Ovary (tissue), 3 donors: ENCODE measurements around the gene ING1.

ENCODE experiments used
- POLR2A ChIP-seq: fragments of 450-650 bp; IDR thresholded peaks from one replicate; pipeline ENCODE4 v1.6.1; 2017; ENCODE audit warnings: antibody characterized with exemption, mild to moderate bottlenecking, moderate library complexity
- TF ChIP-seq, protein P1 (sequence below), 3 donors: fragments of 450-650 bp in 2 of 3; fragments of 200-600 bp in 1 of 3; IDR thresholded peaks; one replicate each; pipeline versions ENCODE4 v1.5.1 to v1.8.0; 2016 to 2022; ENCODE audit warnings: antibody characterized with exemption in 3 of 3, mild to moderate bottlenecking in 1 of 3
- donor health status: DM: no; HTN: no; CAD: no.

DNA sequence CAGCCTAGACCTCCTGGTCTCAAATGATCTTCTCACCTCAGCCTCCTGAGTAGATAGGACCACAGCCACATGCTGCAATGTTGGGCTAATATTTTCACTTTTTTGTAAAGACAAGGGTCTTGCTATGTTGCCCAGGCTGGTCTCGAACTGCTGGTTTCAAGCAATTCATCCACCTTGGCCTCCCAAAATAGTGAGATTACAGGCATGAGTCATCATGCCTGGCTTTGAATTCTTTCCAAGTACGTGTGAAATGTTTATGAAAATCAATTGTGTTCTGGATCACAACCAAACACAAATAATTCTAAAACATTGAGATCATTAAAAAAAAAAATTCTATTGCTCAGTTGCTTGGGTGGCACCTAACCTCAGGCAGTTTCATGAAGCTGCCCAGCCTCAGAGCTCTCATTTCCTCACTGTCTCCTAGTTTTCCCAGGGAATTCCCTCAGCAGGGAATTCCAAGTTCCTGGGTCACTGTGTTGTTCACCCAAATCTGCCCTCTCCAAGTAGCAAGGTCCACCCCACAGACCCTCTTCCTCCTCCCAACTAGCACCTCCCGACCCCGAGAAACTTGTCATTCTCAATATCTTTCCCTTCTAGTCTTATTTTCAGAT is 44.8 kb downstream of the ING1 start:
- TF ChIP-seq, protein P1, sequence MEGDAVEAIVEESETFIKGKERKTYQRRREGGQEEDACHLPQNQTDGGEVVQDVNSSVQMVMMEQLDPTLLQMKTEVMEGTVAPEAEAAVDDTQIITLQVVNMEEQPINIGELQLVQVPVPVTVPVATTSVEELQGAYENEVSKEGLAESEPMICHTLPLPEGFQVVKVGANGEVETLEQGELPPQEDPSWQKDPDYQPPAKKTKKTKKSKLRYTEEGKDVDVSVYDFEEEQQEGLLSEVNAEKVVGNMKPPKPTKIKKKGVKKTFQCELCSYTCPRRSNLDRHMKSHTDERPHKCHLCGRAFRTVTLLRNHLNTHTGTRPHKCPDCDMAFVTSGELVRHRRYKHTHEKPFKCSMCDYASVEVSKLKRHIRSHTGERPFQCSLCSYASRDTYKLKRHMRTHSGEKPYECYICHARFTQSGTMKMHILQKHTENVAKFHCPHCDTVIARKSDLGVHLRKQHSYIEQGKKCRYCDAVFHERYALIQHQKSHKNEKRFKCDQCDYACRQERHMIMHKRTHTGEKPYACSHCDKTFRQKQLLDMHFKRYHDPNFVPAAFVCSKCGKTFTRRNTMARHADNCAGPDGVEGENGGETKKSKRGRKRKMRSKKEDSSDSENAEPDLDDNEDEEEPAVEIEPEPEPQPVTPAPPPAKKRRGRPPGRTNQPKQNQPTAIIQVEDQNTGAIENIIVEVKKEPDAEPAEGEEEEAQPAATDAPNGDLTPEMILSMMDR (IDR thresholded peaks at IDR 0.05) = no peak
- TF ChIP-seq POLR2A = no peak
